Measurements from ENCODE around the gene TMEM108. TPM values are rescaled to one million over a fixed set of nuclear protein-coding genes. Genes with fewer than 3 reads are reported as not detected.

TMEM108 gene
- polyA plus RNA-seq, 1 donor (not counting 4 experiments of a cell fraction or from before 2014, with no cell fraction given): not detected

- no peak overlapping the region for H3K4me2 ChIP-seq (ENCODE audit: control insufficient read depth, extremely low read depth, insufficient read depth, low read depth, low read length)
- TF ChIP-seq EZH2 (IDR thresholded peaks at IDR 0.05; ENCODE audit: low read length) (no peak), CTCF (optimal IDR thresholded peaks at IDR 0.05 in 1 of 3, IDR thresholded peaks at IDR 0.05 in 1 of 3, conservative IDR thresholded peaks at IDR 0.05 in 1 of 3; ENCODE audit: extremely low read depth in 1 of 3, insufficient read depth in 2 of 3, low read length in 3 of 3) (no peak)
- no peaks in the 10 kb centered on the region for H3K79me2 ChIP-seq (ENCODE audit: control insufficient read depth, insufficient read depth, low read length)
- H3K9ac ChIP-seq (ENCODE audit: control insufficient read depth, extremely low read depth, insufficient read depth, low read length): no peak overlapping the region
- H3K4me3 ChIP-seq (ENCODE audit: control insufficient read depth in 2 of 3, extremely low read depth in 1 of 3, insufficient read depth in 2 of 3, low read depth in 1 of 3, low read length in 3 of 3): no peak overlapping the region
- no peaks in the 10 kb centered on the region for H3K9me3 ChIP-seq (ENCODE audit: control insufficient read depth, low read depth, low read length)
- H3K27me3 ChIP-seq (ENCODE audit: control insufficient read depth, extremely low read depth, insufficient read depth, low read length): peaks cover 5% of the 10 kb centered on the region
- H3K27ac ChIP-seq (ENCODE audit: control insufficient read depth, insufficient read depth, low read length): no peak overlapping the region
- no peaks in the 10 kb centered on the region for H3K36me3 ChIP-seq (ENCODE audit: control insufficient read depth in 2 of 2, extremely low read depth in 1 of 2, insufficient read depth in 2 of 2, low read length in 2 of 2)
- FAIRE-seq (no peak), DNase-seq (ENCODE audit: low read depth, low spot score) (no peak)
- H2AFZ ChIP-seq (ENCODE audit: control insufficient read depth, low read length): no peak overlapping the region
- H4K20me1 ChIP-seq (ENCODE audit: control insufficient read depth, extremely low read depth, insufficient read depth, low read length): no peaks in the 10 kb centered on the region
- no peaks in the 10 kb centered on the region for H3K9me1 ChIP-seq (ENCODE audit: control insufficient read depth, extremely low read depth, insufficient read depth, low read length)
- H3K4me1 ChIP-seq (ENCODE audit: control insufficient read depth, extremely low read depth, insufficient read depth, low read length): no peaks in the 10 kb centered on the region
- dilution Hi-C loops (cut with MboI; ENCODE audit: extremely low pct_ligation_motif_present, low sequenced_read_pairs): no loop called here
Measured at GRCh38 chr3:133065193-133065961, 27.2 kb downstream of the TMEM108 start.

GRCh38 chr3:133066026-133066425, 27.8 kb downstream of the TMEM108 start:
- H3K27ac ChIP-seq (ENCODE audit: control insufficient read depth, insufficient read depth, low read length): no peak overlapping the region
- H3K4me1 ChIP-seq (ENCODE audit: control insufficient read depth, extremely low read depth, insufficient read depth, low read length): no peaks in the 10 kb centered on the region
- no peak overlapping the region for H3K4me3 ChIP-seq (ENCODE audit: control insufficient read depth in 2 of 3, extremely low read depth in 1 of 3, insufficient read depth in 2 of 3, low read depth in 1 of 3, low read length in 3 of 3)
- H3K27me3 ChIP-seq (ENCODE audit: control insufficient read depth, extremely low read depth, insufficient read depth, low read length): peaks cover 5% of the 10 kb centered on the region
- H2AFZ ChIP-seq (ENCODE audit: control insufficient read depth, low read length): no peak overlapping the region
- no peak for DNase-seq (ENCODE audit: low read depth, low spot score)
- no peaks in the 10 kb centered on the region for H4K20me1 ChIP-seq (ENCODE audit: control insufficient read depth, extremely low read depth, insufficient read depth, low read length)
- no peak overlapping the region for H3K9ac ChIP-seq (ENCODE audit: control insufficient read depth, extremely low read depth, insufficient read depth, low read length)
- no peak for FAIRE-seq
- no peaks in the 10 kb centered on the region for H3K9me3 ChIP-seq (ENCODE audit: control insufficient read depth, low read depth, low read length)
- dilution Hi-C loops (cut with MboI; ENCODE audit: extremely low pct_ligation_motif_present, low sequenced_read_pairs): no loop called here
- H3K4me2 ChIP-seq (ENCODE audit: control insufficient read depth, extremely low read depth, insufficient read depth, low read depth, low read length): no peak overlapping the region
- no peaks in the 10 kb centered on the region for H3K36me3 ChIP-seq (ENCODE audit: control insufficient read depth in 2 of 2, extremely low read depth in 1 of 2, insufficient read depth in 2 of 2, low read length in 2 of 2)
- no peaks in the 10 kb centered on the region for H3K9me1 ChIP-seq (ENCODE audit: control insufficient read depth, extremely low read depth, insufficient read depth, low read length)
- TF ChIP-seq CTCF (optimal IDR thresholded peaks at IDR 0.05 in 1 of 3, IDR thresholded peaks at IDR 0.05 in 1 of 3, conservative IDR thresholded peaks at IDR 0.05 in 1 of 3; ENCODE audit: extremely low read depth in 1 of 3, insufficient read depth in 2 of 3, low read length in 3 of 3) (no peak), EZH2 (IDR thresholded peaks at IDR 0.05; ENCODE audit: low read length) (no peak)
- no peaks in the 10 kb centered on the region for H3K79me2 ChIP-seq (ENCODE audit: control insufficient read depth, insufficient read depth, low read length)

Measured in keratinocyte (primary cell).